Upper lobe of left lung (tissue), 6 donors: ENCODE results near the gene BIN2. TPM values are rescaled to one million over a fixed set of nuclear protein-coding genes. Genes with fewer than 3 reads are reported as not detected.

Experiments used
- ATAC-seq, 2 donors: fragments of 200-7000 bp; cut with Tn5 transposase; one replicate each; pipeline ENCODE4 v1.9.1; 2022; ENCODE audit warnings: mild to moderate bottlenecking in 2 of 2, moderate library complexity in 2 of 2; ENCODE audit not compliant: low FRiP score in 2 of 2
- DNase-seq, 2 donors: peaks; one replicate each; pipeline ENCODE4 v3.0.0-alpha.2; 2019 to 2020
- H3K27ac ChIP-seq, 4 donors: fragments of 200-600 bp; sonication (generic); one replicate each; pipeline ENCODE4 v1.5.1; 2016 to 2019
- H3K27me3 ChIP-seq, 4 donors: fragments of 200-600 bp; sonication (generic); one replicate each; pipeline ENCODE4 v1.5.1; 2017 to 2019
- H3K36me3 ChIP-seq, 4 donors: fragments of 200-600 bp; sonication (generic); one replicate each; pipeline ENCODE4 v1.5.1; 2016 to 2019
- H3K4me1 ChIP-seq, 4 donors: fragments of 200-600 bp; sonication (generic); one replicate each; pipeline ENCODE4 v1.5.1; 2018 to 2019
- H3K4me3 ChIP-seq, 4 donors: fragments of 200-600 bp; sonication (generic); one replicate each; pipeline ENCODE4 v1.5.1; 2017 to 2019; ENCODE audit warnings: mild to moderate bottlenecking in 2 of 4, moderate library complexity in 1 of 4
- H3K9me3 ChIP-seq, 4 donors: fragments of 200-600 bp; sonication (generic); one replicate each; pipeline ENCODE4 v1.5.1; 2018 to 2019
- EP300 ChIP-seq, 4 donors: sonication (generic); formaldehyde crosslinking; IDR thresholded peaks; one replicate each; pipeline ENCODE4 v1.5.1; 2017; ENCODE audit warnings: antibody characterized with exemption in 4 of 4, control low read depth in 2 of 4
- POLR2A ChIP-seq, 4 donors: fragments of 450-650 bp; IDR thresholded peaks; one replicate each; pipeline ENCODE4 v1.5.1; 2016 to 2017; ENCODE audit warnings: antibody characterized with exemption in 4 of 4, mild to moderate bottlenecking in 2 of 4
- POLR2AphosphoS5 ChIP-seq, 2 donors: sonication (generic); formaldehyde crosslinking; IDR thresholded peaks; one replicate each; pipeline ENCODE4 v1.5.1; 2017; ENCODE audit warnings: antibody characterized with exemption in 2 of 2
- WGBS, 2 donors: methylation state at CpG; one replicate each; pipeline ENCODE4 v1.1.5; 2017 to 2018; 5-methylcytosine and 5-hydroxymethylcytosine counted together
- total RNA-seq, 6 donors: library from RNA; depleted of rRNA in 4 of 6; stranded (reverse); fragments of >200 nt in 4 of 6; gene quantifications; one replicate each; pipeline versions ENCODE4 v1.1.0 to v1.2.1, GENCODE V29; 2016 to 2021
- TF ChIP-seq, protein P1 (sequence below), 6 experiments: fragments of 450-650 bp in 4 of 6; fragments of 200-600 bp in 2 of 6; sonication (generic) in 2 of 6; IDR thresholded peaks; one replicate each; pipeline ENCODE4 v1.5.1; 2016 to 2019; ENCODE audit warnings: antibody characterized with exemption in 6 of 6
- donor health status: DM: no; HTN: no; CAD: no; lungs with moderate emphysema.
- donor health status: DM: no; HTN: yes; CAD: no; lungs with severe emphysema.

Gene BIN2
- total RNA-seq, 6 donors from 2014 or later = 16.5 to 54.5 (median 30.6) TPM

GRCh38 chr12:51335931-51336330, 12.0 kb upstream of the BIN2 start:
- H3K4me3 ChIP-seq = no peak overlapping the region
- DNase-seq (peak in 1 of 2 donors; percentile 67), ATAC-seq (peak; percentile 34 to 62)
- H3K9me3 ChIP-seq = no peaks in the 10 kb centered on the region
- peaks cover 0 to 15% (median 4%) of the 10 kb centered on the region in 4 donors for H3K4me1 ChIP-seq
- no peak for TF ChIP-seq POLR2AphosphoS5 (IDR thresholded peaks at IDR 0.05)
- no peak for TF ChIP-seq POLR2A (IDR thresholded peaks at IDR 0.05)
- TF ChIP-seq, protein P1, sequence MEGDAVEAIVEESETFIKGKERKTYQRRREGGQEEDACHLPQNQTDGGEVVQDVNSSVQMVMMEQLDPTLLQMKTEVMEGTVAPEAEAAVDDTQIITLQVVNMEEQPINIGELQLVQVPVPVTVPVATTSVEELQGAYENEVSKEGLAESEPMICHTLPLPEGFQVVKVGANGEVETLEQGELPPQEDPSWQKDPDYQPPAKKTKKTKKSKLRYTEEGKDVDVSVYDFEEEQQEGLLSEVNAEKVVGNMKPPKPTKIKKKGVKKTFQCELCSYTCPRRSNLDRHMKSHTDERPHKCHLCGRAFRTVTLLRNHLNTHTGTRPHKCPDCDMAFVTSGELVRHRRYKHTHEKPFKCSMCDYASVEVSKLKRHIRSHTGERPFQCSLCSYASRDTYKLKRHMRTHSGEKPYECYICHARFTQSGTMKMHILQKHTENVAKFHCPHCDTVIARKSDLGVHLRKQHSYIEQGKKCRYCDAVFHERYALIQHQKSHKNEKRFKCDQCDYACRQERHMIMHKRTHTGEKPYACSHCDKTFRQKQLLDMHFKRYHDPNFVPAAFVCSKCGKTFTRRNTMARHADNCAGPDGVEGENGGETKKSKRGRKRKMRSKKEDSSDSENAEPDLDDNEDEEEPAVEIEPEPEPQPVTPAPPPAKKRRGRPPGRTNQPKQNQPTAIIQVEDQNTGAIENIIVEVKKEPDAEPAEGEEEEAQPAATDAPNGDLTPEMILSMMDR (IDR thresholded peaks at IDR 0.05) = no peak
- no peak for TF ChIP-seq EP300 (IDR thresholded peaks at IDR 0.05)
- WGBS, 2 donors = 44 to 60% methylated on average over 2 of the region's 2 CpGs
- peak overlapping the region in 2 of 4 donors; percentile 28 to 71 for H3K27ac ChIP-seq
- no peaks in the 10 kb centered on the region for H3K27me3 ChIP-seq
- no peaks in the 10 kb centered on the region for H3K36me3 ChIP-seq

DNA sequence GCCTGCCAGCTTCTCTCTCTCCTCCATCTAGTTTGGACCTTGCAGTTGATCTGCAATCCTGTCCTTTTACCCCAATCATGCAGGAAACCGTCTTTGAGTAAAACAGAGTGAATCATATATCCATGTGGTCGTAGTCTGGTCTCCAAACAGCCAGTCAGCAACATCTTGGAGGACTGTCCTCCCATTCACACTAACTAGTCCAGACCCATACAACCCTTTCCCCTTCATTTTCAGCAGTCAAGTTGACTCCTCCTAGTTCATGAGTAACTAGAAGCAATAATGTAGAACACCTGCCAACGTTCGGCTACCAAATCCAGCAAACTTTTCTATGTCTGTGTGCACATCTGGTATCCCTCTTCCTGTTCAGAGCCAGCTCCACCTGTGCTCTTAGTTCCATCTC, 10.8 kb upstream of the BIN2 start:
- Histone ChIP-seq H3K4me1 (peaks cover 3 to 11% (median 4%) of the 10 kb centered on the region in 4 donors), H3K4me3 (no peak overlapping the region), H3K36me3 (no peaks in the 10 kb centered on the region), H3K9me3 (no peaks in the 10 kb centered on the region), H3K27me3 (no peaks in the 10 kb centered on the region), H3K27ac (peak overlapping the region in 1 of 4 donors; percentile 71)
- ATAC-seq (no peak), DNase-seq (no peak)
- WGBS, 2 donors = 66 to 75% methylated on average over 4 of the region's 4 CpGs
- no peak for TF ChIP-seq EP300 (IDR thresholded peaks at IDR 0.05)
- no peak for TF ChIP-seq POLR2AphosphoS5 (IDR thresholded peaks at IDR 0.05)
- TF ChIP-seq, protein P1 (IDR thresholded peaks at IDR 0.05) = no peak
- no peak for TF ChIP-seq POLR2A (IDR thresholded peaks at IDR 0.05)

- H3K4me1 ChIP-seq = peaks cover 7 to 23% (median 12%) of the 10 kb centered on the region in 4 donors
- no peak overlapping the region for H3K27ac ChIP-seq
- 68 to 70% methylated on average over 6 of the region's 6 CpGs for WGBS, 2 donors
- ATAC-seq = no peak
- no peak for TF ChIP-seq POLR2AphosphoS5 (IDR thresholded peaks at IDR 0.05)
- H3K27me3 ChIP-seq = no peaks in the 10 kb centered on the region
- DNase-seq = no peak
- no peak overlapping the region for H3K4me3 ChIP-seq
- no peaks in the 10 kb centered on the region for H3K9me3 ChIP-seq
- no peaks in the 10 kb centered on the region for H3K36me3 ChIP-seq
Measured at GRCh38 chr12:51333536-51333935, 9.6 kb upstream of the BIN2 start.

DNA sequence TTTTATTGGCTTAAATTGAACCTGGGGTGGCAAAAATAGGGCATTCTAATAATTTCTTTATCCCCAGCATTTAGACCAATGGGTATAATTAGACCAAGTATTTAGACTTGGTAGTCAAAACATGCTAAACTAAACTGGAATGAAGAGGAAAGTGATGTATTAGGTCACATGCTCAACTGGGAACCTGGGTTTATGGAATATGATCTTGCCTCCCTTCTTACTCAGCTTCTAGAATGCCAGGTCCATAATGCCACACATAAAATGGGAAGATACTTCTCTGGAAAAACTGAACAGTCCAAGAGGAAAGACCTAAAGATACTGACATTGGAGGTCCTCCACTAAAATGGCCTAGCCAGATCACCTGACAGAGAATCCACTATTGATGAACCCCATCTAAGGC, 6.2 kb upstream of the BIN2 start:
- Histone ChIP-seq H3K4me3 (no peak overlapping the region), H3K9me3 (no peaks in the 10 kb centered on the region), H3K27ac (peak overlapping the region in 1 of 4 donors; percentile 12), H3K36me3 (no peaks in the 10 kb centered on the region), H3K4me1 (peaks cover 18 to 43% (median 31%) of the 10 kb centered on the region in 4 donors), H3K27me3 (no peaks in the 10 kb centered on the region)
- no peak for ATAC-seq
- TF ChIP-seq EP300 (IDR thresholded peaks at IDR 0.05) (no peak), POLR2AphosphoS5 (IDR thresholded peaks at IDR 0.05) (no peak), POLR2A (IDR thresholded peaks at IDR 0.05) (no peak)
- TF ChIP-seq, protein P1 (IDR thresholded peaks at IDR 0.05) = no peak
- no peak for DNase-seq

GRCh38 chr12:51329742-51330141, 5.8 kb upstream of the BIN2 start:
- Histone ChIP-seq H3K9me3 (no peaks in the 10 kb centered on the region), H3K27me3 (no peaks in the 10 kb centered on the region), H3K27ac (peak overlapping the region in 3 of 4 donors; percentile 12 to 63 (median 62)), H3K4me1 (peaks cover 18 to 47% (median 34%) of the 10 kb centered on the region in 4 donors), H3K36me3 (no peaks in the 10 kb centered on the region), H3K4me3 (no peak overlapping the region)
- no peak for TF ChIP-seq POLR2A (IDR thresholded peaks at IDR 0.05)
- TF ChIP-seq POLR2AphosphoS5 (IDR thresholded peaks at IDR 0.05) = no peak
- no peak for TF ChIP-seq EP300 (IDR thresholded peaks at IDR 0.05)
- TF ChIP-seq, protein P1 (IDR thresholded peaks at IDR 0.05) = no peak
- 61 to 74% methylated on average over 4 to 5 of the region's 5 CpGs for WGBS, 2 donors
- ATAC-seq (no peak), DNase-seq (no peak)
